Activated gamma-delta T cell treated with Interleukin-2 at 50 U/mL for 16 hours (primary cell): Measurements from ENCODE around the gene SNTB2.
"Not testable (repeated sequence)": the region's sequence is repeated elsewhere in the genome, so short reads cannot be mapped to it uniquely, and the experiment has no call there.

ENCODE experiments used
- DNase-seq: peaks from one replicate; pipeline ENCODE4 v3.0.0-alpha.2; 2020

Gene SNTB2

GRCh38 chr16:69294051-69294450, 107.1 kb downstream of the SNTB2 start:
- DNase-seq: no peak

GRCh38 chr16:69296771-69297170, 109.8 kb downstream of the SNTB2 start:
- not testable (repeated sequence) for DNase-seq

DNA sequence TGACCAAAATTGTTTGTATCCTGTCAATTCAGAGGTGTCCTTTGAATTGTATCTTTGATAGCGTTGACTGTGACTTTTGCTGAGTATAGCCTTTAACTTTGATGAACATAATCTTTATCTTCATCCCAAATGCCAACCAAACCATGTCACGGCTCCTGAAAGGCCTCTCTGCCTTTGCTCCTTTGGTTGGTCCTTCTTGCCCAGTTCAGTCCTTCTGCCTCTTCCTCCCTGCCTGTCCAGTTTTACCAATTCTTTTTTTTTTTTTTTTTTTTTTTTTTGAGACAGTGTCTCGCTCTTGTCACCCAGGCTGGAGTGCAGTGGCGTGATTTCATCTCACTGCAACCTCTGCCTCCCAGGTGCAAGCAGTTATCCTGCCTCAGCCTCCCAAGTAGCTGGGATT, 111.3 kb downstream of the SNTB2 start:
- DNase-seq: no peak

GRCh38 chr16:69301187-69301586, 114.2 kb downstream of the SNTB2 start:
- DNase-seq: no peak

GRCh38 chr16:69301861-69302260, 114.9 kb downstream of the SNTB2 start:
- no peak for DNase-seq

GRCh38 chr16:69302301-69302700, 115.3 kb downstream of the SNTB2 start:
- no peak for DNase-seq

- DNase-seq: no peak
Measured at GRCh38 chr16:69306031-69306430, 119.1 kb downstream of the SNTB2 start.

- DNase-seq: no peak
Measured at GRCh38 chr16:69307091-69307490, 120.1 kb downstream of the SNTB2 start.

DNA sequence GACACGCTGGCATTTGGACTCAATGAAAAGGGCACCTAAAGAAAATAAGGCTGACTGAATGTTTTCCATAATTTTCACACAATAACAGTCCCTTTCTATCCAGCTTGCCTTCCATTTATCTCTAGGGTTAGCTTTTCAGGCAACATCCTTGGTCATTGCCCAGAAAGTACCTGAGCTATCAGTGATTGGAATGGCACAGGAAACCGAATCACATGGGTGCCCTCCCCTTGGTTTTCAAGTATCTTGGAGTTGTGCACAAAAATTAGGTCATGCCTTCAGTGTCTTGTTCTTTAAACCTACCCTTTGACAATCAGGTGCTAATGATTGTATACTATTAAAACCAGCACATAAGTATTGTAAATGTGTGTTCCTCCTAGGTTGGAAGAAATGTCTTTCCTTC, 120.9 kb downstream of the SNTB2 start:
- no peak for DNase-seq

GRCh38 chr16:69309316-69309715, 122.4 kb downstream of the SNTB2 start:
- no peak for DNase-seq

GRCh38 chr16:69310653-69311532, 123.9 kb downstream of the SNTB2 start, which contains the start of gene VPS4A:
TSS of gene VPS4A (plus strand) at chr16:69311350. CDS start at chr16:69311512, 162 bp downstream.
- DNase-seq: peak; percentile 98

DNA sequence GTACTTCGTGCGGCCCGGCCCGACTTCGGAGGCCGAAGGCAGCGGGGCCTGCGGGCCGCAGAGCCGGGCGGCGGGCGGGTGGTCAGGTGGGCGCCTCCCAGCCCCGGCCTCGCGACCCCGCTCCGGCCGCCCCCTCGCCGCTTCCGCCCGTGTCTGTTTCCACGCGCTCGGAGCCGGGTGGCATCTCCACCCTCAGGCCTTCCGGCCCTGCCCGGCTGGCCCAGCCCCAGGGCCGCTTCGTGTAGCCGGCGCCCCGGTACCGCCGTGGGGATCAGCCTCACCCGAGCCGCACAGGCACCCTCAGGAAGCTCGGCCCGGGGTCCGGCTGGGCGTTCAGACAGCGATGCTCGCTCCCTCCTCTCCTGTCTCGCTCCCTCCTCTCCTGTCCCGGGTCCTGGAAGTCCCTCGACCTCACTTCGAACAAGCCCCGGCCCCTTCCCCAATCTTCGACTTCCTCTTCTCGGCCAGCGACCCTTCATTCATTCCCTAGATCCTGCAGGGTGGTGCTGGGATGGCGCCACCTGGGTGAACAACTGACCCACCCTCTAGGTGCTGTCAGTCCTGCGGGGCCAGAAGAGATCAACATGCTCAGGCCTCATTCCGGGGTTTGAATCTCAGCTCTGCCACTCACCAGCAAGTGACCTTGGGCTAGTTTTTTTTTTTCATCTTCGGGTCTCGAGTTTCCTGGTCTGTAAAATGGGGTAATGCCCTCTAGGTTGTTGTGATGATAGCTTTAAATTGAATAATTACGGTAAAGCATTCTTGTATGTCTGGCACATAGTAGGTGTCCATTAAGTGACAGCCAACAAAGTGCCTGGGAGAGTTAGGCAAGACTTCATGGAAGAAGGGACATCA, 124.8 kb downstream of the SNTB2 start:
- peak; percentile 31 for DNase-seq

- no peak for DNase-seq
Measured at GRCh38 chr16:69313469-69313868, 126.5 kb downstream of the SNTB2 start.

GRCh38 chr16:69314534-69314933, 127.6 kb downstream of the SNTB2 start:
- no peak for DNase-seq

- no peak for DNase-seq
Measured at GRCh38 chr16:69315486-69316311, 128.7 kb downstream of the SNTB2 start.

- DNase-seq: no peak
Measured at GRCh38 chr16:69316595-69317034, 129.7 kb downstream of the SNTB2 start.

- no peak for DNase-seq
Measured at GRCh38 chr16:69318177-69318910, 131.4 kb downstream of the SNTB2 start.

DNA sequence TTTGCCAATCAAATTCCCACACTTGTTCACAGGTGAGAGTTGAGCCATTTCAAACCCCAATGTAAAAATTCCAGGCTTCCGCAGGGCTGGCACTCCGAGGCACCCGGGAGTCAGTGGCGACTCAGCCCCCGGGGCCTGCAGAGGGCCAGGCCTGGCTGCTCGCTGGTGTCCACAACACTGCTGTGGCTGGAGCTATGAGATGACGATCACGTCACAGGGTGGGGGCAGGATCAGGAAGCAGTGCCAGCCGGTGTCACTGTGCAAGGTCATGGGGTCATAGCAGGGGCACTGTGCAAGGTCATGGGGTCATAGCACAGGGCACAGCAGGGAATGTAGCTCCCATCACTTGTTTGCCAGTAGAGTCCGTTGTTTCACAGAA, 131.9 kb downstream of the SNTB2 start:
- no peak for DNase-seq

- DNase-seq: no peak
Measured at GRCh38 chr16:69319381-69319780, 132.4 kb downstream of the SNTB2 start.

- no peak for DNase-seq
Measured at GRCh38 chr16:69319826-69320739, 133.1 kb downstream of the SNTB2 start.

DNA sequence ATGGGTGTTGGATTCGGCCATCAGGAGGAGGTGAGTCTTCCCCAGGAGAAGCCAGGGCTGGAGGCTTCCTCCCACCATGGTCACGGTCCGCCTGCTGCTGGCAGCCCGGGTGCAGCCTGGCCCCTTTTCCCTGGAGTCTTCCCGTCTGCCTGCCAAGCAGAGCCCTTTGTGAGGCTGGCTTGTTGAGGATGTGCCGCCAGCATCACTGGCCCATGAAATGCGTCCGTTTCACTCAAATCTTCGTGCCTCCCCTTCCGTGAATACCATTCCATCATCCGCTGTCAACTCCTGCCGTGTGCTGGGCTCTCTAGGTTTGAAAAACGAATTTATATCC, 133.7 kb downstream of the SNTB2 start:
- no peak for DNase-seq
